NT2/D1 (cell line): ENCODE data around the gene CSF2RB.

Experiments
- DNase-seq: peaks from one replicate; pipeline ENCODE4 v3.0.0-alpha.2; 2011; ENCODE audit warnings: low read depth, low spot score
- H3K27me3 ChIP-seq: 2 replicates; pipeline ENCODE4 v1.6.0; 2011; ENCODE audit warnings: mild to moderate bottlenecking; ENCODE audit not compliant: insufficient read length, insufficient read depth
- H3K36me3 ChIP-seq: 2 replicates; pipeline ENCODE4 v1.6.1; 2011; ENCODE audit warnings: mild to moderate bottlenecking, low read length, mixed read lengths; ENCODE audit not compliant: insufficient read depth, insufficient read length
- H3K4me1 ChIP-seq: 2 replicates; pipeline ENCODE4 v1.5.1; 2011; ENCODE audit not compliant: insufficient read depth, insufficient read length
- H3K4me3 ChIP-seq: 2 replicates; pipeline ENCODE4 v1.5.1; 2011; ENCODE audit warnings: low read depth; ENCODE audit not compliant: insufficient read length
- H3K9ac ChIP-seq: 2 replicates; pipeline ENCODE4 v1.6.0; 2011; ENCODE audit warnings: low read depth; ENCODE audit not compliant: insufficient read length
- H3K9me3 ChIP-seq: 2 replicates; pipeline ENCODE4 v1.5.1; 2011; ENCODE audit warnings: mild to moderate bottlenecking, low read length; ENCODE audit not compliant: insufficient read depth
- SUZ12 ChIP-seq: IDR thresholded peaks from 2 replicates; pipeline ENCODE4 v1.6.1; 2011; ENCODE audit not compliant: insufficient read length, insufficient read depth; ENCODE audit errors: extremely low read depth
- YY1 ChIP-seq: IDR thresholded peaks from 2 replicates; pipeline ENCODE4 v1.6.1; 2011; ENCODE audit not compliant: insufficient read length, insufficient read depth
- ZNF274 ChIP-seq: IDR thresholded peaks from 2 replicates; pipeline ENCODE4 v1.6.1; 2011; ENCODE audit warnings: mild to moderate bottlenecking, low read depth, low read length

CSF2RB gene

DNA sequence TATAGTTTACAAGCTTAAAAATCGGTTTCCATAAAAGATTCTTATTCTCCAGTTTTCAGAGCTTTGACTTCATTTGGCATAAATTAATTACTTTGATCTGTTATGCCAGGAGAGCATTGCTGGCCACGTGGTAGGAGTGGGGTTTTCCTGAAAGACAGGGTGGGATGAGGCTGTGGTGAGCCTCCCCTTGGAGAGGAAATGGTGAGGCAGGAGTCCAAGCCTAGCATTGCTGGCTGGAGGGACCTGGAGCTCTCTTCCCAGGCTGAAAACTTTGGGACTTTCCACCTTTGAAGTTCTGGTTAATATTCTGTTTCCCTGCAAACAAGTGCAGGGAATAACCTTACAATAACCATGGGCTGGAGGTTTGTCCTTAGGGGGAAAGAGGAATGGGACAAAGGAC is 21.1 kb upstream of the CSF2RB start:
- peaks cover 8% of the 10 kb centered on the region; the same call in 1 of the 2 replicates for H3K9me3 ChIP-seq
- no peaks in the 10 kb centered on the region for H3K4me1 ChIP-seq
- no peak overlapping the region for H3K4me3 ChIP-seq
- TF ChIP-seq ZNF274 (no peak), YY1 (no peak)
- H3K36me3 ChIP-seq: no peaks in the 10 kb centered on the region
- no peaks in the 10 kb centered on the region for H3K27me3 ChIP-seq
- DNase-seq: no peak
- no peak overlapping the region for H3K9ac ChIP-seq

DNA sequence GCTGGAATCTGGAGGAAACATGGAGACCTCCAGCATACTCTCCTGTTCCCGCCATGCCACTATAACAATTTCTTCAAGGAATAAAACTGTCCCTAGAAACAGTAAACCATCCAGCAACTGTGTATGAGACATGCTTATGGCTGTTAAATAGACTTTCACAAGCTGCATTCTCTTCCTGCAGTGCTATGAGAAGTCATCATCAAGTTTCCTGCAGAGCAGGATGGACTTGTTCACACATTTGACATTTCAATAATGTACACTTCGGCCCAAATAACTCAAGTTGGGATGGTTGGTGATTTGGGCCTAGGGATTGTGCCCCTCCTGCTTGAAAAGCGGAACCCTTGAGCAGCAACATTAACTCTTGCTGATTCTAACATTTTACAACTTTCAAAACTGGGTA is 20.2 kb upstream of the CSF2RB start:
- Histone ChIP-seq H3K4me3 (no peak overlapping the region), H3K4me1 (no peaks in the 10 kb centered on the region), H3K36me3 (no peaks in the 10 kb centered on the region), H3K27me3 (no peaks in the 10 kb centered on the region), H3K9me3 (peaks cover 8% of the 10 kb centered on the region; the same call in 1 of the 2 replicates), H3K9ac (no peak overlapping the region)
- no peak for DNase-seq
- TF ChIP-seq ZNF274: no peak
- TF ChIP-seq YY1: no peak
- TF ChIP-seq SUZ12: no peak

DNA sequence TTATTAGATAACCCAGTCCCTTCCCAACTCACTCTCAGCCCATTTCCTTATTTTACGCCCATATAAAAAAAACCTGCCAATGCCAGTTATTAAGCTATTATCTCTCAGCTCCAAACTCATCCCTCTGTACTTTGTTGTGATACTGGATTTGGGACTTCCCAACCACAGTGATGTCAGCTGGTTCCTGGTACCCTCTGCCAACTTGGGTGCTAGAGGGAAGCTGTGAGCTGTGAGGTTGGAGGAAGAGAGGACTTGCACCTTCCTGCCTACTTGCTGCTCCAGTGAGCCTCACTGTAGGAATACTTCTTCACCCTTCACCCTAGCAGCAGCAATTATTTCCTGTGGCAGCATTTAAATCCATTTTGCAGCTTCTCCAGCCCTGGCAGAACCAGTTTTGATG is 19.2 kb upstream of the CSF2RB start:
- Histone ChIP-seq H3K9ac (no peak overlapping the region), H3K4me3 (no peak overlapping the region), H3K27me3 (peaks cover 7% of the 10 kb centered on the region), H3K4me1 (no peaks in the 10 kb centered on the region), H3K9me3 (peaks cover 15% of the 10 kb centered on the region; the same call in 1 of the 2 replicates), H3K36me3 (no peaks in the 10 kb centered on the region)
- DNase-seq: no peak
- TF ChIP-seq ZNF274: no peak
- TF ChIP-seq YY1: no peak
- TF ChIP-seq SUZ12: no peak

DNA sequence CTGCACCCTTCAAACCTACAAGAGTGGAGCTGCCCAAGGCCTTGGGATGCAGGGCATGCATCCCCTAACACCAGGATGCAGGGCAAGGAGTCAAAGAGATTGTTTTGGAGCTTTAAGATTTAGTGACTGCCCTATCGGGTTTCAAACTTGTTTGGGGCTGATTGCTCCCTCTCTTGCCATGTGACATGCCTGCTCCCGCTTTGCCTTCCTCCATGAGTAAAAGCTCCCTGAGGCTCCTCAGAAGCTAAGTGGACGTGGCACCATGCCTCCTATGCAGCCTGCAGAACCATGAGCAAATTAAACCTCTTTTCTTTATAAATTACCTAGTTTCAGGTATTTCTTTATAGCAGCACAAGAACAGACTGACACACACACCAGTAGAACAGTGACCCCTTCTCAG is 15.8 kb upstream of the CSF2RB start:
- no peak overlapping the region for H3K9ac ChIP-seq
- H3K4me3 ChIP-seq: no peak overlapping the region
- peaks cover 19% of the 10 kb centered on the region; the same call in 1 of the 2 replicates for H3K9me3 ChIP-seq
- H3K36me3 ChIP-seq: no peaks in the 10 kb centered on the region
- peaks cover 8% of the 10 kb centered on the region for H3K27me3 ChIP-seq
- peaks cover 10% of the 10 kb centered on the region for H3K4me1 ChIP-seq
- no peak for TF ChIP-seq SUZ12
- TF ChIP-seq ZNF274: no peak
- no peak for TF ChIP-seq YY1
- DNase-seq: no peak

DNA sequence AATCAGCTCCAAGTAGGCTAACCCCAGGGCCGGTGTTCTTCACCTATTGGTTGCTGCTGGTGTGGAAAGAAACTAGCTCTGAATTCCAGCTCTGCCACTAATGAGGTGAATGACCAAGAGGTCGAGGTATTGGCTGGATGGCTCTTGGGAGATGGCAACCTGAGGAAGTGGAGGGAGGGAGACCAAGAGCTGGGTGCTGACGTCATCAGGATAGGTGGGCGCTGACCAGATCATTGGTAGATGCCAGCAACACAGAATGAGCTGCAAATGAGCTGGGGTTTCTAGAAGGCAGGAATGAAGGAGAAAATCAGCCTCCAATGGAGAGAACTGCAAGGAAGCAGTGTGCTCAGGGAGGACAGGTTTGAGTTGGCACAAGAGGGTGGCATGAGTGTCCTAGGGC is 14.7 kb upstream of the CSF2RB start:
- H3K27me3 ChIP-seq: peaks cover 8% of the 10 kb centered on the region
- H3K9ac ChIP-seq: no peak overlapping the region
- DNase-seq: no peak
- TF ChIP-seq SUZ12: no peak
- no peak for TF ChIP-seq YY1
- no peak for TF ChIP-seq ZNF274
- peaks cover 20% of the 10 kb centered on the region; the same call in 1 of the 2 replicates for H3K9me3 ChIP-seq
- H3K4me1 ChIP-seq: peaks cover 10% of the 10 kb centered on the region
- no peak overlapping the region for H3K4me3 ChIP-seq
- H3K36me3 ChIP-seq: no peaks in the 10 kb centered on the region

DNA sequence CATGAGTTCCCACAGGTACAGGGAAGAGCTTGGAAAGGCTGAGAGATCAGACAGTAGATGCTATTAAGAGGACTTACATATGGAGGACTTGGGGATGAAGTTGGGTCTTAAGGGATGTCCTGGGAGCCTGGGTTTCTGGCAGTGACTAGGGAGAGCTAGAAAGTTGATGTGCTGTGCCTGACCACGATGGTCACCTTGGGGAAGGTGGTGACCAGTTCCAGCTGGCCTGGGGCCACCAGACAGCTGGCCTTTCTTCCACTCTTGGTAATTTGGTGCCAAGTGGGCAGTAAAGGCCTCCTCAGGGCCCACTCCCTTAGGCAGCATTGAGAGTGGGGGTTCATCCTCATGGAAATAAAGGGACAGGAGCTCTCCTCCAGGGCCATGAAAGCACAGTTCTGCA is 13.9 kb upstream of the CSF2RB start:
- H3K27me3 ChIP-seq: peaks cover 8% of the 10 kb centered on the region

DNA sequence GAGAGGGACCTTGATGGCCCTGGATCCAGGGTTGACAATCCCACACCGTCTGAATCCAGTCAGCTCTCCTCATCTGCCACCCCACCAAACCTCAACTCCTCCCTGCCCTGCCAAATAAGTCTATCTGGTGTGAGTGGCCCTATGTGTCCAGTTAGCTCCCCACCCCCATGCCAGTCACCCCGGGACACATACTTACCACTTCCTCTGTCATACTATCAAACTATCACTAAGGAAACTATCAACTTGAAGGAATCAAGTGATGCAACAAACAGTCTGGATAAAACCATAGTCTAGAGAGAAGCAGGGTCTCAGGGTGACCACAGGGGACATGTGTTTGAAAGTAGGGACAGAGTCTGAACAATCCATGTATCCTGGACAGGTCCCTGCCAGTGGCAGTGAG is 13.2 kb upstream of the CSF2RB start:
- no peaks in the 10 kb centered on the region for H3K36me3 ChIP-seq
- TF ChIP-seq ZNF274: no peak
- TF ChIP-seq YY1: no peak
- no peak for TF ChIP-seq SUZ12
- no peak overlapping the region for H3K9ac ChIP-seq
- no peak overlapping the region for H3K4me3 ChIP-seq
- H3K4me1 ChIP-seq: peaks cover 10% of the 10 kb centered on the region
- H3K27me3 ChIP-seq: peaks cover 8% of the 10 kb centered on the region
- H3K9me3 ChIP-seq: peaks cover 20% of the 10 kb centered on the region; the same call in 1 of the 2 replicates
- DNase-seq: no peak

More for the DNA sequence above, 13.9 kb upstream of the CSF2RB start:
- H3K9me3 ChIP-seq: peaks cover 20% of the 10 kb centered on the region; the same call in 1 of the 2 replicates
- H3K4me1 ChIP-seq: peaks cover 10% of the 10 kb centered on the region
- no peaks in the 10 kb centered on the region for H3K36me3 ChIP-seq
- no peak overlapping the region for H3K4me3 ChIP-seq
- no peak overlapping the region for H3K9ac ChIP-seq
- no peak for DNase-seq
- TF ChIP-seq YY1 (no peak), ZNF274 (no peak), SUZ12 (no peak)

DNA sequence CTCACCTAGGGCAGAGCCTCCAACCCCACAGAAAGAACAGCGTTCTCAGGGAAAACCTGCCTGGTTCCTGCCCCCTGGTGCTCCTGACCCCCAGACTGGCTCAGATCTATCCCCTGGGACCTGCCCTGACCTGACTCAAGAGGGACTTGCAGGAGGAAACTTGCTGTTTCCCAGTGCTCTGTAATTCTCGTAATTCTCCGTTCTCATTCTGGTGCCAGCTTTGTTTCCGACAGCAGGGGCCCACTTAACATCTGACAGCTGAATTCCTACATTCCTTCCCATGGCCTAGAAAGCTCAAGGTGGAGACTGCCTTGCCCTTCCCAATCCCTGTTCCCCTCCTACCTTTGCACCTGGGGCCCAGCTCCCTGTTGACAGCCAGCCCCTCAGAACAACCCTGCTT is 12.5 kb upstream of the CSF2RB start:
- peak; percentile 81 for DNase-seq
- no peaks in the 10 kb centered on the region for H3K36me3 ChIP-seq
- peaks cover 10% of the 10 kb centered on the region for H3K4me1 ChIP-seq
- H3K4me3 ChIP-seq: no peak overlapping the region
- peaks cover 16% of the 10 kb centered on the region; the same call in 1 of the 2 replicates for H3K9me3 ChIP-seq
- peak overlapping the region; percentile 26 for H3K9ac ChIP-seq
- peaks cover 8% of the 10 kb centered on the region for H3K27me3 ChIP-seq
- no peak for TF ChIP-seq ZNF274
- TF ChIP-seq SUZ12: no peak
- no peak for TF ChIP-seq YY1
